ENCODE measurements around the gene CCNE1.

DNA sequence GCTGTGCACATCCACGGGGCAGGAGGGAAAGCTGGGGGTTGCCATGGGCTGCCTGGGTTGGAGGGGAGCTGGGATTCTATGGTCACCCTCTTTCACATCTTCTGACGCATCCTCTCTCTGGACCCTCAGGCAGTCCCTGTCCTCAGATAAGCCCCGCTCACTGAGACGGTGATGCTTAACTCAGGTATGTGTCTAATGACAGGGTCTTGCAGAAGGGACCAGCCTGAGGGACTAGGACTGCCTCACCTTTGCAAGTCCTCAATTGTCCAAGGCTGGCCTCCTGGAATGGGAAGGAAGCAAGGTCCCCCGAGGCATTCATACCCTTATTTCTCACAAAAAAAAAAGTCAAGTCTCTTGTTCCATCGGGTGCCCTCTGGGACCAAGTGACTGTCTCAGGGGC, 37.7 kb upstream of the CCNE1 start:
- no peak for TF ChIP-seq EZH2 (IDR thresholded peaks at IDR 0.05)
- TF ChIP-seq POLR2AphosphoS5 (IDR thresholded peaks at IDR 0.05; ENCODE audit: borderline replicate concordance, low read depth, low read length), result no peak
- TF ChIP-seq FOXP2 (optimal IDR thresholded peaks at IDR 0.05; ENCODE audit: control extremely low read depth, extremely low read length, insufficient read depth), result no peak

Measured in SK-N-MC (cell line).